GM21526 (cell line): Measurements from ENCODE around the gene SNX7.

Source experiments
- ATAC-seq: cut with Tn5 transposase; IDR thresholded peaks from one replicate; pipeline ENCODE4 v1.9.1; 2021; ENCODE audit warnings: moderate library complexity; ENCODE audit not compliant: unreplicated experiment, low FRiP score

The SNX7 gene

DNA sequence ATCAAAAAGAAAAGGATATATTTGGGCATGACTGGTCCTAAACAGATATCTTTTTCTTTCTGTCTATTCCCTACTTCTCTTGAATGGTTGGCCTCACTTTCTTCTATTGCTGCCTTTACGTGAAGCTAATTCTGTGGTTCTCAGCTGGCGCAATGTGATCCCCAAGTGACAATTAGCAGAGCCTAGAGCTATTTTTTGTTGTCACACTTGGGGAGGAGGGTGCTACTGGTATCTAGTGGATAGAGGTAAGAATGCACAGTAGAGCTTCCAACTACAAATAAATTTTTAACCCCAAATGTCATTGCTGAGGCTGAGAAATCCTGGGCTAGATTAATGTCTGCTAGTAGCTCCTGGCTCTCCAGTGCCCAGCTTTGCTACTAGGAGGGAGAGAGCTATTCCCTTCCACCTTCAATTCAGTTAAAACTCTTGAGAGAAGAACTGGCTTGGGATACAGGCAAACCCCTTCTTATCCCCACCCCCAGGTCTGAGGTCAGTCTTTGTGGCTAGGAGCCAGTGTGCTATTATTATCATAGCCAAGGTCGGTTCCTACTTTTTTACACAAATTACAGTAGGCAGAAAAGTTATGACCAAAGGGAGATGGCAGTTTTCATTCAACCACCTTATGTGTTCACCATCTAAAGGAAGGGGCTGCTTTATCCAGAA is 102.1 kb downstream of the SNX7 start:
- no peak for ATAC-seq

DNA sequence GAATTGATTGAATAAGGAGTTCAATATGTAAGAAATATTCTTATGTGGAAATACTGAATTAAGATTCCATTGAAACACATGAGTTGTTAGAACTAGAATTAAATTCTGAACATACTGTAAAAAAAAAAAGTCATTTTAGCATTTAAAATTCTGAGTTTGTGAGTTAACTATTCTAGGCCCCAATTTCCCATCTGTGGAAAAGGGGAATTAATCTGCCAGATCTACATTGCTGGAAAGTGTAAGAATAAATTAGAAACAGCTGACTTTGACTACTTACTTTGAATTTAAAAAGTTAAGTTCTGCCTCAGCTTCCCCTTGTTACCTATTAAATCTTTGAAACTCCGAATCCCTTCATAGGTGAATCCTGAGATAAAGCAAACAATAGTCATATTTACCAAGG is 103.0 kb downstream of the SNX7 start:
- ATAC-seq = no peak

DNA sequence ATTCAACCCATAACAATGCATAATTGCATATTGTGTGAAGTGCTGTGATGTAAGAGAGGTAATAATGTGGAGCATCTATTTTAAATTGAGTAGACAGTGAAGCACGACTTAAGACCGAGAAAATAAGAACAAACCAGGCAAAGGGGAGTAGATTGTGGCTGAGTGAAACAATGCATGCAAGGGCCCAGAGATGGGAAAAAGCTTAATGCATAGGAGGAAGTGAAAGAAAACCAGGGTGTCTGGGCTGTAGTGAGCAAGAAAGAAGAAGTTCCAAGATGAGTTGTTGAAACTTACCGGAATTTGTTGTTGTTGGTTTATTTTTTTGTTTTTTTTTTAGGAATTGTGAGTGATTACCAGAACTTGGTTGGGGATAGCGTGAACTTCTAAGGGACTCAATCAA is 104.7 kb downstream of the SNX7 start:
- ATAC-seq = peak; percentile 92

- no peak for ATAC-seq
These were observed 107.6 kb downstream of the SNX7 start for GRCh38 chr1:98769162-98769561.

GRCh38 chr1:98781906-98782305 is 120.4 kb downstream of the SNX7 start:
- no peak for ATAC-seq

DNA sequence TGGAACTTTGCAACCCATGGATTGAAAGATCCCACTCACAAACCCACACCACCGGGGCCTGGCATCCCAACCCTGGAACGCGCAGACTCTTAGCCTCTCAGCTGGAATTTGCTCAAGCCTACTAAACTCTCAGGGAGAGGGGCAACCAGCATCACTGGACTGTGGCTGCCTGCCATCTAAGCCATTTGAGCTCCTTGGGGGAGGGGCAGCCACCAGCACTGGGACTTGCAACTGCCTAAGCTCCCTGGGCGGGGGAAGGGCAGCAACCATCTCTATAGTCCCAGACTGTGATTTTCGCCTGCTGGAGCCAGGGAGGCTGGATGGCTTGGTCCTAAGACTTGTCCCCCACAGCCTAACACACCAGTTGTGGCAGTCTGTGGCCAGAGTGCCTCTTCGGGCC is 122.3 kb downstream of the SNX7 start:
- no peak for ATAC-seq

DNA sequence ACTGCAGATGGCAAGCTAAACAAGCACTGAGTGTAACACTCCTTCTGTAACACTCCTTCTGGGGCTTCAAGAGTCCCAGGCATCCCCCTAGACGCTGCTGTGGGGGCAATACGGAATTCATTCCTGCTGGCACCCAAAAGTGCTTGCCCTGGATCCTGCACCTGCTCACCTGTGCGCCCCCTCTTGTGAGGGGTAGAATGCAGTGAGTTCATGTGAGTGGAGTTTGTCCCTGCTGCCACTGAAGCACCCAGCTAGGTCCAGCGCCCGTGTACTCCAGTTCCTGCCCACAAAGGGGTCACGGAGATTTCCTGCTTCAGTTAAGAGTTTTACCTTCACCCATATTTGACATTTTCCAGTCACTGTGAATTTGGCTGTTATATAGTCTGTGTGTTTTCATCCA is 130.0 kb downstream of the SNX7 start:
- no peak for ATAC-seq

- ATAC-seq = no peak
These were observed 130.6 kb downstream of the SNX7 start for GRCh38 chr1:98792123-98792522.

DNA sequence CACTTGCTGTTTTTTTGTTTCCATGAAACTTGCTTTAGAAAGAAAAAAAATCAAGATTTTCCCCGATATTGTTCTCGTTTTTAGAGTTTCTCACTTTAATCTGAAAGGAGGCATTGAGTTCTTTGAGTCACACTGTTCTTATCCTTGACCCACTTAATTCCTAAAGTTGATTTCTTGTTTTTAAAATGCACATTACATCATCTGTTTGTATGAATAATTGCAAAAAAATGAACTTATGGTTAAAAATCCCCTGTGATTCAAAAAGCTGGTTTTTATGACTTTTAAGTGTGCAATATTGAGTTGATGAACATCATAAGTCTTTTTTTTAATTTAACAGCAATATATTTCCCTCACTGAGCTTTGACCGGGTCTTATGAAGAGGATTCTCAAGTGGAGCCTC is 131.6 kb downstream of the SNX7 start:
- no peak for ATAC-seq

- ATAC-seq = peak; percentile 99
These were observed 132.8 kb downstream of the SNX7 start for GRCh38 chr1:98794196-98794886.

GRCh38 chr1:98796049-98796448 is 134.5 kb downstream of the SNX7 start:
- ATAC-seq = no peak

GRCh38 chr1:98797506-98797905 is 136.0 kb downstream of the SNX7 start:
- ATAC-seq = no peak
